ENCODE results near the gene BPNT1. TPM values are rescaled to one million over a fixed set of nuclear protein-coding genes. Genes with fewer than 3 reads are reported as not detected.
A peak's percentile ranks its signal among the peaks of the same experiment; 100 is the strongest.

Gene BPNT1, protein sequence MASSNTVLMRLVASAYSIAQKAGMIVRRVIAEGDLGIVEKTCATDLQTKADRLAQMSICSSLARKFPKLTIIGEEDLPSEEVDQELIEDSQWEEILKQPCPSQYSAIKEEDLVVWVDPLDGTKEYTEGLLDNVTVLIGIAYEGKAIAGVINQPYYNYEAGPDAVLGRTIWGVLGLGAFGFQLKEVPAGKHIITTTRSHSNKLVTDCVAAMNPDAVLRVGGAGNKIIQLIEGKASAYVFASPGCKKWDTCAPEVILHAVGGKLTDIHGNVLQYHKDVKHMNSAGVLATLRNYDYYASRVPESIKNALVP
- total RNA-seq = 26.5 TPM

DNA sequence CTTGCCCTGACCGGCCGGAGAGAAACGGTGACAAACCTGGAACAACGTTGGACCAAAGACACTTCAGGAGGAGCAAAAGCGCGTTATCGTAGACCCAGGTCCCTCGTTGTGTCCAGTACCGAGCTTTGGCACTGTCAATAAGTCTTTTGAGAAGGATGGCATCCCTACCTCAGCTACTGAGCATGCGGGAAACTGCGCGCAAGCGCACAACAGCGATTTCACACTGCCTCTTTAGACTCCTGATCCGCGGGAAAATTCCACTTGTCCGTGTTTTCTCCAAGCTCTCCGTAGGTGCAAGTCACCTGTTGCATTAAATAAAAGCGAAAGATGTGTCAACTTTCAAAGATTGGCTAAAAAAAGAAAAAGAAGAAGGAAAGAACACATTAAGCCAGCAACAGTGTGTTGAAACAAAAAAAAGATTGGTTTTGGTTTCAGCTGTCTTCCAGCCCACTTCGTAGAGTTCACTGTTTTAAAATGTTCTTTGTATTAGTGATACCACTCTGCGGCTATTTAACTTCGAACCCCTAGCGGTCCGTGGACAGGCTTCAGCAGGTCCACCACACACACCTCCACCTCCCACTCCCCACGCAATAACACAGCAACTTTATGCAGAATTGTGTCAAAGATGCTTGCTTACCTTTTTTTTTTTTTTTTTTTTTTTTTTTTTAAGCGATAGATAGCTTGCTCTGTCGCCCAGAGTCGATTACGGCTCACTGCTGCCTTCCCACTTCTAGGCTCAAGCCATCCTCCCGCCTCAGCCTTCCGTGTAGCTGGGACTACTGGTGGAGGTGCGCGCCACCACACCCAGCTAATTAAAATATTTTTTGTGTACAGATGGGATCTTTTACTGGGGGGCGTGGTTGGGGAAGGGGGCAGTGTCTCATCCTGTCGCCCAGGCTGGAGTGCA lies at the start of gene BPNT1:
BPNT1 (minus strand) TSS at position 139 of the 907 bp plus-strand sequence. CDS start 9,942 bp downstream, outside the sequence.
- Histone ChIP-seq H3K4me3 (peak within 1 kb of the TSS; percentile 50 to 51), H3K36me3 (no peaks in the 10 kb centered on the region), H3K27me3 (no peaks in the 10 kb centered on the region), H3K4me1 (peaks cover 12% of the 10 kb centered on the region), H3K9me3 (no peaks in the 10 kb centered on the region), H3K27ac (peak within 1 kb of the TSS; percentile 9)
- intact Hi-C loops (cut with DNase I) = loop anchor here (5.0 kb wide), 1 partner anchor 43 kb away; the partner anchor contains the start of gene EPRS1
- peak; percentile 91 to 97 for DNase-seq (ENCODE audit: extremely low spot score in 2 of 2)
- TF ChIP-seq POLR2AphosphoS5 (IDR thresholded peaks at IDR 0.05; ENCODE audit: insufficient read depth in 1 of 2, low read depth in 1 of 2) = peak in 1 of 2 donors; percentile 99
- peak in 1 of 2 donors; percentile 75 for TF ChIP-seq POLR2A (IDR thresholded peaks at IDR 0.05)
- TF ChIP-seq, protein P1, sequence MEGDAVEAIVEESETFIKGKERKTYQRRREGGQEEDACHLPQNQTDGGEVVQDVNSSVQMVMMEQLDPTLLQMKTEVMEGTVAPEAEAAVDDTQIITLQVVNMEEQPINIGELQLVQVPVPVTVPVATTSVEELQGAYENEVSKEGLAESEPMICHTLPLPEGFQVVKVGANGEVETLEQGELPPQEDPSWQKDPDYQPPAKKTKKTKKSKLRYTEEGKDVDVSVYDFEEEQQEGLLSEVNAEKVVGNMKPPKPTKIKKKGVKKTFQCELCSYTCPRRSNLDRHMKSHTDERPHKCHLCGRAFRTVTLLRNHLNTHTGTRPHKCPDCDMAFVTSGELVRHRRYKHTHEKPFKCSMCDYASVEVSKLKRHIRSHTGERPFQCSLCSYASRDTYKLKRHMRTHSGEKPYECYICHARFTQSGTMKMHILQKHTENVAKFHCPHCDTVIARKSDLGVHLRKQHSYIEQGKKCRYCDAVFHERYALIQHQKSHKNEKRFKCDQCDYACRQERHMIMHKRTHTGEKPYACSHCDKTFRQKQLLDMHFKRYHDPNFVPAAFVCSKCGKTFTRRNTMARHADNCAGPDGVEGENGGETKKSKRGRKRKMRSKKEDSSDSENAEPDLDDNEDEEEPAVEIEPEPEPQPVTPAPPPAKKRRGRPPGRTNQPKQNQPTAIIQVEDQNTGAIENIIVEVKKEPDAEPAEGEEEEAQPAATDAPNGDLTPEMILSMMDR (IDR thresholded peaks at IDR 0.05) = peak in 1 of 3 experiments; percentile 33

DNA sequence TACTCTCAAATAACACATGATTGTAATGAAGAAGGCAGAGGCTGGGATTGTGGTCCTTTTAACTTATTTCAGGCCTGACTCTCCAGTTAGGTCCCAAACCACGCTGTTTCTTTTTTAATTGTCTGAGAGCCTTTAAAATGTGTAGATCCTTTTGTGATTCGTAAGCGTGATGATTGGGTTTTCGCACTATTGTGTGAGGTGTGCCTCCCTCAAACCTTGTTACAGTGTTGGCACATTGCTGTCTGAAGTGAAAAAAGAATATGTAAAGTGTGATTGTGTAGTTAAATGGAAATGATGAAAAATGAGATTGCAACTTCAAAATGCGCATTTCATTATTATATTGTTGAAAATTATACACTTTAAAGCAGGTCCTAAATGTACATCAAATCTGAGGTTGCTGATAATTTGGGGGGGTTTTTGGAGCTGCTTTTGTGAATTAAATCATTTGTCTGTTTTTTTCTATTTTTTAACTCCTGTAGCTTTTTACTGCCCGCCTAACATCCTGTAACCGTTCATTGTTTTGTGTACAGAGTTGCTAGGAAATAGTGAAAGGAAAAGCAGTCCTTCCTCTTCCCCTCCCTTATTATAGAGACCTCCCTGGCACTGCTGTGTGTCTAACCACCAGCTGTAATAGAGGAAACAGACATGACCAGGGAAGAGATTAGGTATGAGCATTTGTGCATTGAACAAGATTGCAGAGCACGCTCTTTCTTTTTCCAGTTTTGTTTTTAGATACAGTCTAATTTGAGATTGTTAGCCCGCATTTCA lies 47.6 kb upstream of the BPNT1 start:
- TF ChIP-seq, protein P1 (IDR thresholded peaks at IDR 0.05) = no peak
- TF ChIP-seq POLR2A (IDR thresholded peaks at IDR 0.05) = no peak
- no peak for TF ChIP-seq POLR2AphosphoS5 (IDR thresholded peaks at IDR 0.05; ENCODE audit: insufficient read depth in 1 of 2, low read depth in 1 of 2)
- DNase-seq (ENCODE audit: extremely low spot score in 2 of 2) = no peak
- Histone ChIP-seq H3K9me3 (no peaks in the 10 kb centered on the region), H3K36me3 (peaks cover 0 to 56% of the 10 kb centered on the region in 2 donors), H3K4me1 (no peaks in the 10 kb centered on the region), H3K27ac (no peak overlapping the region), H3K4me3 (no peak overlapping the region), H3K27me3 (no peaks in the 10 kb centered on the region)
- intact Hi-C loops (cut with DNase I) = no loop called here

DNA sequence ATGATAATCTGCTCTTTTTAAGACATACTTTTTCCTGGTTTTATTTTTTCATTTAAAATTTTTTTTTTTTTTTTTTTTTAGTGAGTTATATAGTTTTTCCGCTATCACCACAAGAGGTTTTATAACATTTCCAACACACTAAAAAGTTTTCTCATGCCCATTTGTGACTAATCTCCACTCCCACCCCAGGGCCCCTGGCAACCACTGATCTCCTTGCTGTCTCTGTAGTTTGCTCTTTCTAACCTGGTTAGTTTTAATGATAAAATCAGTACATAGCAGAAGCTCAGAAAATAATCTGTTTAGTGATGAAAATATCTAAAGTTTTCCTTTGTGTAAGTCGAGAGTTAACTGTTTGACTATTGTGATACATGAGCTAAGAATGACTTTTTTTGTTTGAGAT lies 46.2 kb upstream of the BPNT1 start:
- intact Hi-C loops (cut with DNase I) = no loop called here

DNA sequence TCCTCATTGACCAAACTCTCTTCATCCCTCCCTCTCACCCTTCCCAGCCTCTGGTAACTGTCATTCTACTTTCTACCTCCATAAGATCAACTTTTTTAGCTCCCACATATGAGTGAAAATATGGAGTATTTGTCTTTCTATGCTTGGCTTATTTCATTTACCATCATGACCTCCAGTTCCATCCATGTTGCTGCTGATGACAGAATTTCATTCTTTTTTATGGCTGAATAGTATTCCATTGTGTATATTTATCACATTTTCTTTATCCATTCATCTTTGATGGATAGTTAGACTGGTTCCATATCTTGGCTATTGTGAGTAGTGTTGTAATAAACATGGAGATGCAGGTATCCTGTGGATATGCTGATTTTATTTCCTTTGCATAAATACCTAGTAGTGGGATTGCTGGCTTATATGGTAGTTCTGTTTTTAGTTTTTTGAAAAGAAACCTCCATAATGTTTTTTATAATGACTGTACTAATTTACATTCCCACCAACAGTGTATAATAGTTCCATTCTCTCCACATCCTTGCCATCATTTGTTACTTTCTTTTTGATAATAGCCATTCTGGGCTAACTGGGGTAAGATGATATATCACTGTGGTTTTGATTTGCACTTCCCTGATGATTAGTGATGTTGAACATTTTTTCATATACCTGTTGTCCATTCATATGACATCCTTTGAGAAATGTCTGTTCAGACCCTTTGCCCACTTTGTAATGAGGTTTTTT lies 40.1 kb upstream of the BPNT1 start:
- Histone ChIP-seq H3K27me3 (no peaks in the 10 kb centered on the region), H3K4me3 (no peak overlapping the region), H3K9me3 (no peaks in the 10 kb centered on the region), H3K27ac (no peak overlapping the region), H3K4me1 (no peaks in the 10 kb centered on the region), H3K36me3 (peaks cover 0 to 14% of the 10 kb centered on the region in 2 donors)
- TF ChIP-seq POLR2AphosphoS5 (IDR thresholded peaks at IDR 0.05; ENCODE audit: insufficient read depth in 1 of 2, low read depth in 1 of 2) (no peak), POLR2A (IDR thresholded peaks at IDR 0.05) (no peak)
- TF ChIP-seq, protein P1 (IDR thresholded peaks at IDR 0.05) = no peak
- DNase-seq (ENCODE audit: extremely low spot score in 2 of 2) = no peak
- intact Hi-C loops (cut with DNase I) = no loop called here

More for the DNA sequence above, 46.2 kb upstream of the BPNT1 start:
- no peaks in the 10 kb centered on the region for H3K4me1 ChIP-seq
- H3K4me3 ChIP-seq = no peak overlapping the region
- H3K9me3 ChIP-seq = no peaks in the 10 kb centered on the region
- H3K27ac ChIP-seq = no peak overlapping the region
- H3K36me3 ChIP-seq = peaks cover 0 to 42% of the 10 kb centered on the region in 2 donors
- no peaks in the 10 kb centered on the region for H3K27me3 ChIP-seq
- TF ChIP-seq, protein P1 (IDR thresholded peaks at IDR 0.05) = no peak
- no peak for DNase-seq (ENCODE audit: extremely low spot score in 2 of 2)
